GM23338 (cell line): ENCODE results near the gene AP5M1.

ENCODE experiments used
- CREB1 ChIP-seq: fragments of 250-450 bp; sonication (Bioruptor Pico); IDR thresholded peaks from 2 replicates; pipeline ENCODE4 v1.5.0; 2020; ENCODE audit warnings: low read depth, mild to moderate bottlenecking, moderate library complexity
- EZH2 ChIP-seq: fragments of 200-600 bp; sonication (generic); IDR thresholded peaks from one replicate; pipeline ENCODE4 v1.8.0; 2017; ENCODE audit warnings: antibody characterized with exemption, mild to moderate bottlenecking, low read depth; ENCODE audit not compliant: unreplicated experiment
- EZH2phosphoT487 ChIP-seq: fragments of 200-600 bp; sonication (generic); IDR thresholded peaks from one replicate; pipeline ENCODE4 v1.8.1; 2018; ENCODE audit warnings: antibody characterized with exemption; ENCODE audit not compliant: unreplicated experiment
- JUNB ChIP-seq: IDR thresholded peaks from one replicate; pipeline ENCODE4 v1.6.1; 2016; ENCODE audit warnings: antibody characterized with exemption; ENCODE audit not compliant: unreplicated experiment
- NANOG ChIP-seq: IDR thresholded peaks from 2 replicates; pipeline ENCODE4 v1.6.1; 2016; ENCODE audit warnings: antibody characterized with exemption, borderline replicate concordance
- POLR2AphosphoS5 ChIP-seq: IDR thresholded peaks from 2 replicates; pipeline ENCODE4 v1.6.1; 2016; ENCODE audit warnings: antibody characterized with exemption, low read depth
- STAT1 ChIP-seq: IDR thresholded peaks from one replicate; pipeline ENCODE4 v1.6.1; 2016; ENCODE audit warnings: antibody characterized with exemption; ENCODE audit not compliant: unreplicated experiment
- ZNF114 ChIP-seq: fragments of 250-450 bp; sonication (Bioruptor Pico); IDR thresholded peaks from 2 replicates; pipeline ENCODE4 v1.5.0; 2020; ENCODE audit warnings: mild to moderate bottlenecking, moderate library complexity
- ZNF331 ChIP-seq: fragments of 250-450 bp; sonication (Bioruptor Pico); IDR thresholded peaks from 2 replicates; pipeline ENCODE4 v1.5.0; 2020; ENCODE audit warnings: low read depth, mild to moderate bottlenecking, moderate library complexity
- TF ChIP-seq, protein P1 (sequence below): IDR thresholded peaks from one replicate; pipeline ENCODE4 v1.6.1; 2018; ENCODE audit warnings: antibody characterized with exemption; ENCODE audit not compliant: unreplicated experiment
- TF ChIP-seq, protein P2 (sequence below), 2 experiments: fragments of 200-600 bp in 1 of 2; sonication (generic) in 1 of 2; conservative IDR thresholded peaks; 2 replicates each; pipeline versions ENCODE4 v1.5.1 to v1.6.1; 2016 to 2017; ENCODE audit warnings: antibody characterized with exemption in 2 of 2, low read depth in 2 of 2, mild to moderate bottlenecking in 2 of 2, moderate library complexity in 1 of 2
- TF ChIP-seq, protein P3 (sequence below): IDR thresholded peaks from 2 replicates; pipeline ENCODE4 v1.6.1; 2016; ENCODE audit warnings: antibody characterized with exemption
- TF ChIP-seq, protein P4 (sequence below): fragments of 250-450 bp; sonication (Bioruptor Pico); IDR thresholded peaks from 2 replicates; pipeline ENCODE4 v1.5.0; 2020; ENCODE audit warnings: mild to moderate bottlenecking, moderate library complexity

DNA sequence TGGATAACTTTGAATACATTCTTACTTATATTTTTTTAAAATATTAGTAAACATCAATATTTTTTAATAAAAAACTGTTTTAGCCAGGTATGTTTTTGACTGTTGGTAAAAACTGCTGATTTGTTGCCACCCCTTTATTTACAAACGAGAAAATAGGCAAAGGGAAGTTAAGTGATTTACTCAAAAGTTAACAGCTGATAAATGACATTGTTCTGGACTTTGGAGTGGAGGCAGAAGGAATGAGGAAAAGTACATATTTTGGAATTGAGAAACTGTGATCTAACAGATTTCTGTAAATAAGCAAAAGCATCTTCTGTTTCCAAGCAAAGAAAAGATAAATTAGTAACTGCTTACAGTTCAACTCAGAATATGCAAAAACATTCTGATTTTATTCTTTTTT, 4.5 kb downstream of the AP5M1 start:
- TF ChIP-seq, protein P1, sequence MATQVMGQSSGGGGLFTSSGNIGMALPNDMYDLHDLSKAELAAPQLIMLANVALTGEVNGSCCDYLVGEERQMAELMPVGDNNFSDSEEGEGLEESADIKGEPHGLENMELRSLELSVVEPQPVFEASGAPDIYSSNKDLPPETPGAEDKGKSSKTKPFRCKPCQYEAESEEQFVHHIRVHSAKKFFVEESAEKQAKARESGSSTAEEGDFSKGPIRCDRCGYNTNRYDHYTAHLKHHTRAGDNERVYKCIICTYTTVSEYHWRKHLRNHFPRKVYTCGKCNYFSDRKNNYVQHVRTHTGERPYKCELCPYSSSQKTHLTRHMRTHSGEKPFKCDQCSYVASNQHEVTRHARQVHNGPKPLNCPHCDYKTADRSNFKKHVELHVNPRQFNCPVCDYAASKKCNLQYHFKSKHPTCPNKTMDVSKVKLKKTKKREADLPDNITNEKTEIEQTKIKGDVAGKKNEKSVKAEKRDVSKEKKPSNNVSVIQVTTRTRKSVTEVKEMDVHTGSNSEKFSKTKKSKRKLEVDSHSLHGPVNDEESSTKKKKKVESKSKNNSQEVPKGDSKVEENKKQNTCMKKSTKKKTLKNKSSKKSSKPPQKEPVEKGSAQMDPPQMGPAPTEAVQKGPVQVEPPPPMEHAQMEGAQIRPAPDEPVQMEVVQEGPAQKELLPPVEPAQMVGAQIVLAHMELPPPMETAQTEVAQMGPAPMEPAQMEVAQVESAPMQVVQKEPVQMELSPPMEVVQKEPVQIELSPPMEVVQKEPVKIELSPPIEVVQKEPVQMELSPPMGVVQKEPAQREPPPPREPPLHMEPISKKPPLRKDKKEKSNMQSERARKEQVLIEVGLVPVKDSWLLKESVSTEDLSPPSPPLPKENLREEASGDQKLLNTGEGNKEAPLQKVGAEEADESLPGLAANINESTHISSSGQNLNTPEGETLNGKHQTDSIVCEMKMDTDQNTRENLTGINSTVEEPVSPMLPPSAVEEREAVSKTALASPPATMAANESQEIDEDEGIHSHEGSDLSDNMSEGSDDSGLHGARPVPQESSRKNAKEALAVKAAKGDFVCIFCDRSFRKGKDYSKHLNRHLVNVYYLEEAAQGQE: no peak
- TF ChIP-seq, protein P2, sequence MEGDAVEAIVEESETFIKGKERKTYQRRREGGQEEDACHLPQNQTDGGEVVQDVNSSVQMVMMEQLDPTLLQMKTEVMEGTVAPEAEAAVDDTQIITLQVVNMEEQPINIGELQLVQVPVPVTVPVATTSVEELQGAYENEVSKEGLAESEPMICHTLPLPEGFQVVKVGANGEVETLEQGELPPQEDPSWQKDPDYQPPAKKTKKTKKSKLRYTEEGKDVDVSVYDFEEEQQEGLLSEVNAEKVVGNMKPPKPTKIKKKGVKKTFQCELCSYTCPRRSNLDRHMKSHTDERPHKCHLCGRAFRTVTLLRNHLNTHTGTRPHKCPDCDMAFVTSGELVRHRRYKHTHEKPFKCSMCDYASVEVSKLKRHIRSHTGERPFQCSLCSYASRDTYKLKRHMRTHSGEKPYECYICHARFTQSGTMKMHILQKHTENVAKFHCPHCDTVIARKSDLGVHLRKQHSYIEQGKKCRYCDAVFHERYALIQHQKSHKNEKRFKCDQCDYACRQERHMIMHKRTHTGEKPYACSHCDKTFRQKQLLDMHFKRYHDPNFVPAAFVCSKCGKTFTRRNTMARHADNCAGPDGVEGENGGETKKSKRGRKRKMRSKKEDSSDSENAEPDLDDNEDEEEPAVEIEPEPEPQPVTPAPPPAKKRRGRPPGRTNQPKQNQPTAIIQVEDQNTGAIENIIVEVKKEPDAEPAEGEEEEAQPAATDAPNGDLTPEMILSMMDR (conservative IDR thresholded peaks at IDR 0.05; ENCODE audit: low read depth in 2 of 2): no peak
- TF ChIP-seq CREB1 (CRISPR knock-in tag) (no peak), EZH2phosphoT487 (no peak), EZH2 (no peak), NANOG (no peak), JUNB (no peak), POLR2AphosphoS5 (no peak), ZNF331 (CRISPR knock-in tag) (no peak), ZNF114 (CRISPR knock-in tag) (no peak), STAT1 (no peak)
- TF ChIP-seq, protein P3, sequence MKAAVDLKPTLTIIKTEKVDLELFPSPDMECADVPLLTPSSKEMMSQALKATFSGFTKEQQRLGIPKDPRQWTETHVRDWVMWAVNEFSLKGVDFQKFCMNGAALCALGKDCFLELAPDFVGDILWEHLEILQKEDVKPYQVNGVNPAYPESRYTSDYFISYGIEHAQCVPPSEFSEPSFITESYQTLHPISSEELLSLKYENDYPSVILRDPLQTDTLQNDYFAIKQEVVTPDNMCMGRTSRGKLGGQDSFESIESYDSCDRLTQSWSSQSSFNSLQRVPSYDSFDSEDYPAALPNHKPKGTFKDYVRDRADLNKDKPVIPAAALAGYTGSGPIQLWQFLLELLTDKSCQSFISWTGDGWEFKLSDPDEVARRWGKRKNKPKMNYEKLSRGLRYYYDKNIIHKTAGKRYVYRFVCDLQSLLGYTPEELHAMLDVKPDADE: no peak
- TF ChIP-seq, protein P4, sequence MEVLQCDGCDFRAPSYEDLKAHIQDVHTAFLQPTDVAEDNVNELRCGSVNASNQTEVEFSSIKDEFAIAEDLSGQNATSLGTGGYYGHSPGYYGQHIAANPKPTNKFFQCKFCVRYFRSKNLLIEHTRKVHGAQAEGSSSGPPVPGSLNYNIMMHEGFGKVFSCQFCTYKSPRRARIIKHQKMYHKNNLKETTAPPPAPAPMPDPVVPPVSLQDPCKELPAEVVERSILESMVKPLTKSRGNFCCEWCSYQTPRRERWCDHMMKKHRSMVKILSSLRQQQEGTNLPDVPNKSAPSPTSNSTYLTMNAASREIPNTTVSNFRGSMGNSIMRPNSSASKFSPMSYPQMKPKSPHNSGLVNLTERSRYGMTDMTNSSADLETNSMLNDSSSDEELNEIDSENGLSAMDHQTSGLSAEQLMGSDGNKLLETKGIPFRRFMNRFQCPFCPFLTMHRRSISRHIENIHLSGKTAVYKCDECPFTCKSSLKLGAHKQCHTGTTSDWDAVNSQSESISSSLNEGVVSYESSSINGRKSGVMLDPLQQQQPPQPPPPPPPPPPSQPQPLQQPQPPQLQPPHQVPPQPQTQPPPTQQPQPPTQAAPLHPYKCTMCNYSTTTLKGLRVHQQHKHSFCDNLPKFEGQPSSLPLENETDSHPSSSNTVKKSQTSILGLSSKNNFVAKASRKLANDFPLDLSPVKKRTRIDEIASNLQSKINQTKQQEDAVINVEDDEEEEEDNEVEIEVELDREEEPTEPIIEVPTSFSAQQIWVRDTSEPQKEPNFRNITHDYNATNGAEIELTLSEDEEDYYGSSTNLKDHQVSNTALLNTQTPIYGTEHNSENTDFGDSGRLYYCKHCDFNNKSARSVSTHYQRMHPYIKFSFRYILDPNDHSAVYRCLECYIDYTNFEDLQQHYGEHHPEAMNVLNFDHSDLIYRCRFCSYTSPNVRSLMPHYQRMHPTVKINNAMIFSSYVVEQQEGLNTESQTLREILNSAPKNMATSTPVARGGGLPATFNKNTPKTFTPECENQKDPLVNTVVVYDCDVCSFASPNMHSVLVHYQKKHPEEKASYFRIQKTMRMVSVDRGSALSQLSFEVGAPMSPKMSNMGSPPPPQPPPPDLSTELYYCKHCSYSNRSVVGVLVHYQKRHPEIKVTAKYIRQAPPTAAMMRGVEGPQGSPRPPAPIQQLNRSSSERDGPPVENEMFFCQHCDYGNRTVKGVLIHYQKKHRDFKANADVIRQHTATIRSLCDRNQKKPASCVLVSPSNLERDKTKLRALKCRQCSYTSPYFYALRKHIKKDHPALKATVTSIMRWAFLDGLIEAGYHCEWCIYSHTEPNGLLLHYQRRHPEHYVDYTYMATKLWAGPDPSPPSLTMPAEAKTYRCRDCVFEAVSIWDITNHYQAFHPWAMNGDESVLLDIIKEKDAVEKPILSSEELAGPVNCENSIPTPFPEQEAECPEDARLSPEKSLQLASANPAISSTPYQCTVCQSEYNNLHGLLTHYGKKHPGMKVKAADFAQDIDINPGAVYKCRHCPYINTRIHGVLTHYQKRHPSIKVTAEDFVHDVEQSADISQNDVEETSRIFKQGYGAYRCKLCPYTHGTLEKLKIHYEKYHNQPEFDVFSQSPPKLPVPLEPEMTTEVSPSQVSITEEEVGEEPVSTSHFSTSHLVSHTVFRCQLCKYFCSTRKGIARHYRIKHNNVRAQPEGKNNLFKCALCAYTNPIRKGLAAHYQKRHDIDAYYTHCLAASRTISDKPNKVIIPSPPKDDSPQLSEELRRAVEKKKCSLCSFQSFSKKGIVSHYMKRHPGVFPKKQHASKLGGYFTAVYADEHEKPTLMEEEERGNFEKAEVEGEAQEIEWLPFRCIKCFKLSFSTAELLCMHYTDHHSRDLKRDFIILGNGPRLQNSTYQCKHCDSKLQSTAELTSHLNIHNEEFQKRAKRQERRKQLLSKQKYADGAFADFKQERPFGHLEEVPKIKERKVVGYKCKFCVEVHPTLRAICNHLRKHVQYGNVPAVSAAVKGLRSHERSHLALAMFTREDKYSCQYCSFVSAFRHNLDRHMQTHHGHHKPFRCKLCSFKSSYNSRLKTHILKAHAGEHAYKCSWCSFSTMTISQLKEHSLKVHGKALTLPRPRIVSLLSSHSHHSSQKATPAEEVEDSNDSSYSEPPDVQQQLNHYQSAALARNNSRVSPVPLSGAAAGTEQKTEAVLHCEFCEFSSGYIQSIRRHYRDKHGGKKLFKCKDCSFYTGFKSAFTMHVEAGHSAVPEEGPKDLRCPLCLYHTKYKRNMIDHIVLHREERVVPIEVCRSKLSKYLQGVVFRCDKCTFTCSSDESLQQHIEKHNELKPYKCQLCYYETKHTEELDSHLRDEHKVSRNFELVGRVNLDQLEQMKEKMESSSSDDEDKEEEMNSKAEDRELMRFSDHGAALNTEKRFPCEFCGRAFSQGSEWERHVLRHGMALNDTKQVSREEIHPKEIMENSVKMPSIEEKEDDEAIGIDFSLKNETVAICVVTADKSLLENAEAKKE: no peak
